Muscle of arm (tissue), 12 donors: Measurements from ENCODE around the gene MOV10. TPM values are rescaled to one million over a fixed set of nuclear protein-coding genes. Genes with fewer than 3 reads are reported as not detected.
"Not testable (repeated sequence)": the region's sequence is repeated elsewhere in the genome, so short reads cannot be mapped to it uniquely, and the experiment has no call there.

Experiments
- DNase-seq: peaks from one replicate; pipeline ENCODE4 v3.0.0-alpha.2; 2013
- polyA plus RNA-seq, 12 donors: library from polyadenylated mRNA; unstranded; fragments of 120-200 nt; gene quantifications; one replicate each; pipeline ENCODE4 v1.2.1, GENCODE V29; 2013; ENCODE audit not compliant: insufficient read length in 12 of 12

Gene MOV10
- polyA plus RNA-seq, 12 donors = 44.6 to 98.3 (median 50.6) TPM; not detected in 1

DNA sequence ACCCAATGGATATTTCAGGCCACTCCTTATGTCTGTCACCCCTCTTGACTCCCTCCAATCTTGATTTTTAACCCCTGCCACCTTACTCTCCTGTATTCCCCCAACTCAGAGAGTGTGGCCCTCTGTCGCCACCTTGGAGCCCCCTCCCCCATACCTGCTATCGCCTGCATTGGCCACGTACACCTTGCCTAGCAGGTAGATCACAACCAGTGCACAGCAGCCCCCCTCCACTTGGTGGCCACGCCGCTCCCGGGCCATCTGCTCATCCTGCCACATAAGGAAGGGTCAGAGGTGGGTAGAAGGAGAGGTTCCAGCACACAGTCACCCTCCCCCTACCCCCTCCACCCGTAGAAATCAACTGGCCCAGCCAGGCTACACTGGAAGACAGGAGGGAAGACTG is 37.7 kb downstream of the MOV10 start:
- no peak for DNase-seq

DNA sequence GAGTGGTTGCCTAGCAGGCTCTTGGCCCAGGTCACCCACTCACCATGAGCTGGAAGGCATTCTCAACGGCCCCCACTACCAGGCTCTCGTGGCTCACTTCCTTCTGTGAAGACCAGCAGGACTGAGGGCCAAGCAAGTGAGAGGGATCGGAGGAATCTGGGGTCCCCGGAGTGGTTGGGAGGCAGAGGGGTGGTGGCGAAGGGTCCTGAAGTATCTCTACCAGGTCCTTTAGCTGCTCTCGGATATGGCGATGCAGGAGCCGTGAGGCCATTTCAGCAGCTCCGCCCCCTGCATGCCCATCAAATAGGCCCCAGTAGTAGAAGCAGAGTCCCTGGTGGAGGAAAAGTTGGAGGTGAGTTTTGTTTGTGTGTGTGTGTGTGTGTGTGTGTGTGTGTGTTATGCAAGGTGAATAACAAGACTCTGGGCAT is 38.3 kb downstream of the MOV10 start:
- no peak for DNase-seq

DNA sequence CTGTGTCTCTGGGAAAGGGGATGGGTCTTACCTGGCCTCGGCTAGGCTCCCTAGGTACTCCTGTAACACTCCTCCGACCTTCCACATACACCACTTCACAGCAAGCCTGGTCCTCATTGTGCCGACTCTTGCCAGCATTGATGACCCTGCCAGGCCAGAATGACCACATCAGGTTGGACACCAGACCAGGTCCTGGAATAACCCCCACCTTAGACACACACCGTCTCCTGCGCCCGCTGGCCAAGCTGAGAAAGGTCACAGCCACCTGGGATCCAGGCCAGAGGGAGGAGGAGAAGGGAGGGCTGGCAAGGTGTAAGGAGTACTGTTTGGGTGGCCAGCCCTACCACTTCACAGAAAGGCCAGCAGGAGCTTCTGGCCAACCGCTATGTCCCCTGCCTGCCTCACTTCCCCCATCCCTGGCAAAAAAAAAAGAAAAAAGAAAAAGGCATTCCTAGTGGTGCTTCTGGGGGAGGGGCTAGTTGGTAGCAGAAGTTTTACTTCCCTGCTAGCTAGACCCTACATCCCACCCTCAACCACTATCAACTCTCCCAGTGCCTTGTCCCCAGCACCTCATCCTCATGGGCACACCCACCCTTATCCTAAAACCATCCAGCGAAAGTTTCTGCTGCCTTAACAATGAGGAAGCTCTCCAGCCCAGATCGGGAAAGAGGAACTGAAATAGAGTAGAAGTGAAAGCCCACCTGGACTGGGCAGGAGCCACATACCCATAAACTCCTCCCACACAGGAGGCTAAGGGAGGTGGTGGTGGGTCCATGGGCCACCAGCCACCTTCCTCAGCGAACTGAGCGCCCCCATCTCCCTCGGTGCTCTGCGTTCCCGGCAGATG is 39.2 kb downstream of the MOV10 start:
- DNase-seq = no peak

DNA sequence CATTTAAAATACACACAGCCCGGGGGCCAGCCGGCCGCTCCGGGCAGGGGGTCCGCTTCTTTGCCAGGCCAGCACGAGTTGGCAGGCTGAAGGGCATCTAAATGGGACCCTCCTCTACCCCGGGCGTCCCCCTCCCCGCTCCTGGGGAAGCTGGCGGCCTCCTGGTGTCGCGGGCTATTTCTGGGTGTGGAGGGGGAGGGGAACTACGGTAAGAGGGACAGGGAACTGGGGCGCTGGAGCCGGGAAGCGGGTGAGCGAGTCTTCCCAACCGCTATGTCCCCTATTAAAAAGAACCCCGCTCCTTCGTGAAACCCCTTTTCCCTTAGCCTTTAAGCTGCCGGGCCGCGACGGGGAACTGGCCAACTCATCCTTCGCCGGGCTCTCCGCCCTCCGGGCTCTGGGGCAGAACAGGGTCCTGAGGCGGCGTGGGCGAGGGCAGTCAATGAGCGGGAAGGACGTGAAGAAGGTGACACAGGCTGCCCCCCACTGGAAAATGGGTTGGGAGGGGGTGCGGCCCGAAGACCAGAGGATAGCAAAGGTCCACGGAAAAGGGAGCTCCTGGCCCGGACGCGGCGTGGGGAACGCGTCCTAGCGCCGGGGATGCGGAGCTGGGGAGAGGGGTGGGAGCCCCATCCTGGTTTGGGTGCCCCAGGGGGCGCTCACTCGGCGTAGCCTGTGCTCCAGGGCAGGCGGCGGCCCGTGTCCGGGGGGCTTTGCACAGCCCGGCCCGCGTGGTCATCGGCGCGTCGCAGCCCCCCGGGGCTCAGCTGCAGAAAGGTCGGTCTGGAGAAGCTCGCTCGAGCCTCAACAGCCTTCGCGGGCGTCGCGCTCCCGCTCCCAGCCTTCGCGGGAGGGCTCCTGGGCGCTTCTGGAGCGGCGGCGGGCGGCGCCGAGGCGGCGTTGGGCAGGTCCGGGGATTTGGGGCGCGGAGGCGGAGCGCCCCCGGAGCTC is 40.1 kb downstream of the MOV10 start:
- DNase-seq = no peak

DNA sequence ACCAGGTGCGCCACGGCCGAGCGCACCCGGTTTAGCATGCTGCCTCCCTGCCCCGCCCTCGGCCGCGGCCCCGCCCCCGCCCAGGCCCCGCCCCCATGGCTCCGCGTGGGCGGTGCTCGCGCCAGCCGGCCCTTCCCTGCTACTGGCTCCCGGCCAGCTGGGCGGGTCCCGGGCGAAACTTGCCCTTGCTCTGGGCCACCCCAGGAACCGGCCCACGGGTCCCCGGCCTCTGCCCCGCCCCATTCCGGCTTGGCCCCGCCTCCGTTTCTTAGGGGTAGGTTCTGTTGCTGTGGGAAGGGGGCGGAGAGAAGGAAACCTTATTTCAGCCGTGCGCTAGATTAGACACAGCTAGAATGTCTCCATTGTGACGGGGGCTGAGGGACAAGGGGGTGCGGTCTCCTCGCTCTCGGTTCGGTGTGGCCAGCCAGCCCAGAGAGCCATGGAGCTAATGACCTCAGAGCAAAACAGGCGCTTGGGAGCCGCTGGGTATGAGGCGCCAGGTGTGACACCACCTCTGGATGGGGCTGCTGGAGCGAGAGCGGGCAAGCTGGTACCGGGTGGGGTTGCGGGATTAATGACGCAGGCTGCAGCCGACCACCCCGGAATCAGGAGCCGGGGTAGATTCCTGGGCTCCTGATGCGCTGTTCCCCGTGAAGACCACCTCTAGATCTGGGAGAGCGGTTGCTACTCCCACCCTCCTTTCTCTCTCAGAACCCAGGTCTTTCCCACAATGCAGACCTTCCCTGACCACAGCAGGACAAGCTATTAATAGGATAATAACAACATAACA is 41.0 kb downstream of the MOV10 start, which contains the start of gene PPM1J:
TSS of gene PPM1J (minus strand) at position 69 of the 790 bp plus-strand sequence. CDS start at position 38, 31 bp downstream.
- peak; percentile 85 for DNase-seq

DNA sequence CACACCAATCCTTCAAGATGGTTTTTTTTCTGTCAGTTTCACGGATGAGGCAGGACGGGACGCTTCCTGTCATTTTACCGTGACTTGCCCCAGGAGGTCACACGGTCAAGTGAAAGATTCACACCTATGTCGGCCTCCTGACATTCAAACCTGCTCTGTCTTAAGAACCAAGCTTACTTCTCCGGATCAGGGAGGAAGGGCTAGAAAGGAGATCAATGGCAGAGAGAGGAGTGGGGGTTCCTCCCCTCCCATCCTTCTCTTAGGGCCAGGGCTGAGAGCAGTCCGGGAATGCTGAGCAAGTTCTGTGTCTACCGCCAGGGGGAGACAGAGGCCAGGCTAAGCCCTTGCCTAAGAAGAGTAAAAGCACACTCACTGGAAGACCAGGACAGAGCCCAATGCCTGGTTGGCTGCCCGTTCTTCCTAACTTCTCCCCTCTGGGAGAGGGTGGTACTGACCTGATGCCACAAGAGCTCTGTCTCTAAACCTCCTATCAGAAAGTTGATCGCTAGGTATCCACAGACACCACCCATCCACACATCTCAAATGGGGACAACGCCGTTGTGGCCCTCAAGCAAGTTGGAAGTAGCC is 41.8 kb downstream of the MOV10 start:
- peak; percentile 94 for DNase-seq

DNA sequence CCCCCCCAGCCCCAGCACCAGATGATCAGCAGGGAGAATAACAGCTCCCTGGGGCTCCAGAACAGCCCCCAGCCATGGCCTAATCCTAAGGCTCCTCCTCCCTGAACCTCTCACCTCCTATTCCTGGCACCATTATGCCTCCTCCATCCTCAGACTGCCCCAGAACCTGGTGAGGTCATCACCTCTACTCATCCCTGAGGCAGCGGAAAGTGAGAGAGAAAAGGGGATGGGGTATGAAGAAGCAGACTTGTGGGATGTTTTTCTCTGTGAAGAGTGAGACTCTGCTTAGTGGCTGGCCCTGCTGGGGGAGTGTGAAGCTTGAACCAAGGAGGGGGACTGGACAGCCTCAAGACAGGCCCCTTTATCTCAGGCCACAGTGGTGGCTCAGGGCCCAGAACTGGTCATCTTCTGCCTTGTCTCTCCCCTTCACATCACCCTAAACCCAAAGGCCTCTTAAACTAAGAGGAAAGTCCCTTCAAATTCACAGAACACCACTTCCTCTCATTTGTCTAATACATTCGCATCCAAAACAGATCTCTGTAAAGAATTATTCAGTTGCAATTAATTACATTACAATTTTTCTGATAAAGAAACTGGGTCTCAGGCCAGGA is 42.9 kb downstream of the MOV10 start:
- DNase-seq = no peak

DNA sequence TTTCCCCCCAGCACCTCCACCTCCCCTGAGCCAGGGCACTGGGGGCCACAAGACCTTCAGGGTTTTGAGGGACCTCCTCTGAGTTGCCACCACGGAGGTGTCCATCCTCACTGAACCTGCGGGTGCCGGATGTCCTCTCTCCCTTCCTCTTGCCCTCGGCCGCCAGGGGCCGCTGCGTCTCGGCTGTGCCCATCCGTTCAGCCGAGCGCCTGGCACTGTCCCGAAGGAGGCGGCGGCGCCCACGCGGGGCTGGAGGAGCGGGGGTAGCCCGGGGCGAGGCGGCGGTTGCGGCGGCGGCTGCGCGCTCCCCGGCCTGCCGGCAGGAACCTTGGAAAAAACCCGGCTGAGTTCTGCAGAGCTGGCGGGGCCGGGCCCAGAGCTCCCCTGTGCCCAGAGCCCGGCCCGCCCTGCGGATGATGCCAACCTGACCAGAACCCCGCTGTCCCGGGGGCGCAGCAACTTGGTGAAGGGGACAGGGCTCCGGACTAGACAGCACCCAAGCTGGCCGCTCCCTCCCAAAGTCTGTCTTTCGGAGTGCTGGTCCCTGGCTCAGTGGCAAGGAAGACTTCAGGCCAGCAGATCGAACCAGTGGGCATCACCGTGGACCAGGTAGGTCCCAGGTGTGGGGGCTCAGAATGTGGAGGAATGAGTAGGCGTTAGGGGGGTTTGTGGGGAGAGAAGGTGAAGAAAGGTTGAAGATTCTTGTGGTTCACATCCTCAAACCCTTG is 44.4 kb downstream of the MOV10 start:
- DNase-seq = no peak

DNA sequence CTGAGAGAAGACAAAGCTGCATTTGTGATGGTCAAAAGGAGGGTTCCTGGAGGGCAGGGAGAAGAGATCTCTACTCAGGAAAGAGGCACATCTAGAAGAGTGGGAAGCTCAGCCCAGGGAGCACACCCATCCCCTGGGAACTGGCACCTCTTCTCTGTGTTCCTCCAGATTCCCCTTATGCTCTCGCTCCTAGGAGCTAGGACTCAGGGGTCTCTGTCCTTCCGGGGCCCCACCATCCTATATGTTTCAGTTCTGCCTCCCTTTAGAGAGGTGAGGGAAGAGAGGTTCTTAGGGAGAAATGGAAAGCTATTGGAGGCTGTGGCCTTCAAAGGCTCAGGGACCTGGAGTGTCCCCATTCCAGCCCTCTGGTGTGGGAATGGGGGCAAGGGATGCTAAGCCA is 45.2 kb downstream of the MOV10 start:
- DNase-seq = no peak

DNA sequence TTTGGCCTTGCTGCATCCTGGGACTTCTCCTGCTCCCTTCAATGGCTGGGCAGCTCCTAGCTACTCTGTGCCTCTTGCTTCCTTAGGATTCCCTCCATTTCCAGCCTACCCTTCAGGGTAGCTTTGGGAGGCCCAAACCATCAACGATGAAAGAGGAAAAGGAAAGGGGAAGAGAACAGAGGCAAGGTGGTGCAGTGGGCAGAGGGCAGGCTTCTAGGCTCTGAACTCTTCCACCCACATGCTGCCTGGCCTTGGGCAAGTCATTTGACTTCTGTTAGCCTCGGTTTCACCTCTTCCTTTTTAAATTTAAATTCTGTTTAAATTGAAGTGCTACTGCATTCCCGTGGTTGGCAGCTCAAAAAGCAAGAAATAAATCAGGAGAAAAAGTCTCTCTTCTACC is 46.3 kb downstream of the MOV10 start:
- no peak for DNase-seq

DNA sequence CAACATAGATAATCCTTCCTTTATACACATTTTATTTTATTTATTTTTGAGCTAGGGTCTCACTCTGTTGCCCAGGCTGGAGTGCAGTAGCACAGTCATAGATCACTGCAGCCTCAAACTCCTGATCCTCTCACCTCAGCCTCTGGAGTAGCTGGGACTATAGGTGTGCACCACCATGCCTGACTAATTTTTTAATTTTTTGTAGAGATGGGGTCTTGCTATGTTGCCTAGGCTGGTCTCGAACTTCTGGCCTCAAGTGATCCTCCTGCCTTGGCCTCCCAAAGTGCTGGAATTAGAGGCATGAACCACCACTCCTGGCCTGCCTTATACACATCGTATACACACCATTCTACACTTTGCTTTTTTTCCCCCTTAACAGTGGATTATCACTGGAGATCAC is 46.8 kb downstream of the MOV10 start:
- DNase-seq = not testable (repeated sequence)

DNA sequence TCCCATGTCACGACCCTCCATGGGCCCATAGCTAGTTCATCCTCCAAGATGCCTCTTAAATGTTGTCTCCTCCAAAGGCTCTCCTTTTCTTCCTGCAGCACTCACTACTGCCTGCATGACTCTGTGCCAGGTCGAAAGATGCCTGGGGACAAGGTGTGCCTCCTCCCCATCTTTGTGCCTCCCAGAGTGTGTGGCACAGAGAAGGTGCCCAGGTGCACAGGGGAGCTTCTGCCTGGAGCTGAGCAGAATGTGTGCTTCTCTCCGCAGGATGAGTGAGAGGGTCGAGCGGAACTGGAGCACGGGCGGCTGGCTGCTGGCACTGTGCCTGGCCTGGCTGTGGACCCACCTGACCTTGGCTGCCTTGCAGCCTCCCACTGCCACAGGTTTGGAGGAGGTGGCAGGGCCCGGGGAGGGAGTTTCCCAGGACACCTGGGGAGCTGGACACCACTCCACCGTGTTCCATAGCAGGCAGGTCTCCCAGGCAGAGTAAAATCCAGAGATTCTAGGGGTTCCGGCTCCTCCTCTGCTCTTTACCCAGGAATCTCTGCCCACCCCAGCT is 47.6 kb downstream of the MOV10 start:
- no peak for DNase-seq

DNA sequence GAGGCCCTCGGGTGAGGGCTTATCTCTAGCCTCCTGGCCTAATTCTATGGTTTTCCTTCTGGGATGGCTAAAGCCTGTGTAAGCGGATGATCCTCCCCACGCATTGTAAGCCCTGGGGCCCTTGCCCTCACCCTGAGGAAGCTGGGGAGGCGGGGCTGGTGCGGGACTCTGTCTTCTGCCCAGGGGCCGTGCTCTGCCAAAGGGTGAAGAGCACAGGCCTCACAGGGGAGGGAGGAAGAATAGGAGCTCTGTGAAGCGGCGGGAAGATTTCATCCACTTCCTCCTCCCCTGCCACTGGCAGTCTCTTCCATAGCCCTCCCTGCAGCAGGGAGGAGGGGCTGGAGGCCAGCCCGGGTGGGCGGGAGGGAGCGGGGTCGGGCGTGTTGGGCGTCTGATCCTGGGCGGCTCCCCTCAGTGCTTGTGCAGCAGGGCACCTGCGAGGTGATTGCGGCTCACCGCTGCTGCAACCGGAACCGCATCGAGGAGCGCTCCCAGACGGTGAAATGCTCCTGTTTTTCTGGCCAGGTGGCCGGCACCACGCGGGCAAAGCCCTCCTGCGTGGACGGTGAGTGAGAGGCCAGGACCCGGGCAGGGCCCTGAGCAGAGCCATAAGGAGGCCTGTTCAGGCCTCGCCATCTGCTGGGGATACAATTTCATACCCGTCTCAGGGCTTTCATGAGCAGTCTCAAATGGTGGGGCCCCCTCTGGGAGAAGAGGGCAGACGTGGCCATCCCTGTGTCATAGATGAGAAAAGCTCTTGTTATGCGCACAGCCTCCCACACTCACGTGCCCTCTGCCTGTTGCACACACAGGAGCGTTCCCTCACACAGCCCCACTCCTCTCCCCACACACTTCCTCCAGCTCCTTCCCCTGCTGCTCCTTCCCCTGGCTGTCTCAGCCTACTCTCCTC is 48.4 kb downstream of the MOV10 start:
- no peak for DNase-seq

DNA sequence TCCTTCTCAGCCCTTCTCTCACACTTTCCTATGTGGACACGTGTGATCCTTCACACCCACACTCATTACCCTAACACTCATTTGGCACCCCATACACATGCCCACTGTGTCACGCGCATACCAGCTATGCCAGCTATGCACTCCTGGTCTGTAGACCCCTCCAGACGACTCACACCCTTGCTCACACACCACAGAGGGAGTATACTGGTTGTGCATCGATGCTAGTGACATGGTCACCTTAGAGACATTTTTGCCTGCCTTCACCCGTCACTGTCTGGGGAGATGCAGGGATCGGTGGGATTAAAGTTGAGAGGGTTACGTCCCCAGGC is 49.0 kb downstream of the MOV10 start:
- no peak for DNase-seq

DNA sequence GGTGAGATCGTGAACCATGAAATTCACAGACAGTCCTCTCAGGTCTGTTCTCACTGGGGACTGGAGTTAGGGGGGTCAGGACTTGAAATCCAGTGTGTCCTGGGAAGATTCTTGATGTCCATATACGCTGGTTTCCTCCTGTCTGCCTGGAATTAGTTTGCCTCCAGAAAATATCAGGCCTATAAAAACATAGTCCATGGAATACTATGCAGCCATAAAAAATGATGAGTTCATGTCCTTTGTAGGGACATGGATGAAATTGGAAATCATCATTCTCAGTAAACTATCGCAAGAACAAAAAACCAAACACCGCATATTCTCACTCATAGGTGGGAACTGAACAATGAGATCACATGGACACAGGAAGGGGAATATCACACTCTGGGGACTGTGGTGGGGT is 49.8 kb downstream of the MOV10 start:
- DNase-seq = not testable (repeated sequence)

DNA sequence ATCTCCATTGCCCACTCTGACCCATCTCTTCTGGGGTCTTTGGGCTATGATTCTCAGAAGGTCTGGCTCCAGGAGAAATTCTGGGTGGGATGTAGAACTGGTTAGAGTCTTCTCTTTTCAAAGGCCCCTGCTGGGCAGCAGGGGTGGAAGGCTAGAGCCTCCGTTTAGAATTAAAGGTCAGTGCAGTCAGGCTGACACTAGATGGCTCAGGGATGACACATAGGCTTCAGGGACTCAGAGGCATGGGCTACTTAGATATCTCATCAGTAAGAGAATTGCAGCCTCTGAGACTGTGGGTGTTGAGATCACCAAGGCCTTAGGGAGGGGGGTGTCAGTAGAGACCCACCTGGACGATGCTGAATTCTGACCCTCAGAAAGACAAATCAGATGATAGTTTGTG is 53.3 kb downstream of the MOV10 start:
- DNase-seq = no peak

DNA sequence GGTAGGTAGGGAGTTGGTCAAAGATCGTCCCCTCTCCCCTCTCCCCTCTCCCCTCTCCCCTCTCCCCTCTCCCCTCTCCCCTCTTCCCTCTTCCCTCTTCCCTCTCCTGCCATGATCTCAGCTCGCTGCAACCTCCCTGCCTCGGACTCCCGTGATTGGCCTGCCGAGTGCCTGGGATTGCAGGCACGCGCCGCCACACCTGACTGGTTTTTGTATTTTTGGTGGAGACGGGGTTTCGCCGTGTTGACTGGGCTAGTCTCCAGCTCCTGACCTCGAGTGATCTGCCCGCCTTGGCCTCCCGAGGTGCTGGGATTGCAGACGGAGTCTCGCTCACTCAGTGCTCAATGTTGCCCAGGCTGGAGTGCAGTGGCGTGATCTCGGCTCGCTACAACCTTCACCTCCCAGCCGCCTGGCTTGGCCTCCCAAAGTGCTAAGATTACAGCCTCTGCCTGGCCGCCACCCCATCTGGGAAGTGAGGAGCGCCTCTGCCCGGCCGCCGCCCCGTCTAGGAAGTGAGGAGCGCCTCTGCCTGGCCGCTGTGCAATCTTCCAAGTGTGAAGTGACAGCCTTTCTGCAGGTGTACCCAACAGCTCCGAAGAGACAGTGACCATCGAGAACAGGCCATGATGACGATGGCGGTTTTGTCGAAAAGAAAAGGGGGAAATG is 54.0 kb downstream of the MOV10 start:
- not testable (repeated sequence) for DNase-seq

DNA sequence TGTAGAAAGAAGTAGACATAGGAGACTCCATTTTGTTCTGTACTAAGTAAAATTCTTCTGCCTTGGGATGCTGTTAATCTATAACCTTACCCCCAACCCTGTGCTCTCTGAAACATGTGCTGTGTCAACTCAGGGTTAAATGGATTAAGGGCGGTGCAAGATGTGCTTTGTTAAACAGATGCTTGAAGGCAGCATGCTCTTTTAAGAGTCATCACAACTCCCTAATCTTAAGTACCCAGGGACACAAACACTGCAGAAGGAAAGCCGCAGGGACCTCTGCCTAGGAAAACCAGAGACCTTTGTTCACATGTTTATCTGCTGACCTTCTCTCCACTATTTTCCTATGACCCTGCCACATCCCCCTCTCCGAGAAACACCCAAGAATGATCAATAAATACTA is 54.6 kb downstream of the MOV10 start:
- DNase-seq = not testable (repeated sequence)
